ENCODE data around the gene TMEM255B.
"Not testable (repeated sequence)": the region's sequence is repeated elsewhere in the genome, so short reads cannot be mapped to it uniquely, and the experiment has no call there.

Gene TMEM255B

DNA sequence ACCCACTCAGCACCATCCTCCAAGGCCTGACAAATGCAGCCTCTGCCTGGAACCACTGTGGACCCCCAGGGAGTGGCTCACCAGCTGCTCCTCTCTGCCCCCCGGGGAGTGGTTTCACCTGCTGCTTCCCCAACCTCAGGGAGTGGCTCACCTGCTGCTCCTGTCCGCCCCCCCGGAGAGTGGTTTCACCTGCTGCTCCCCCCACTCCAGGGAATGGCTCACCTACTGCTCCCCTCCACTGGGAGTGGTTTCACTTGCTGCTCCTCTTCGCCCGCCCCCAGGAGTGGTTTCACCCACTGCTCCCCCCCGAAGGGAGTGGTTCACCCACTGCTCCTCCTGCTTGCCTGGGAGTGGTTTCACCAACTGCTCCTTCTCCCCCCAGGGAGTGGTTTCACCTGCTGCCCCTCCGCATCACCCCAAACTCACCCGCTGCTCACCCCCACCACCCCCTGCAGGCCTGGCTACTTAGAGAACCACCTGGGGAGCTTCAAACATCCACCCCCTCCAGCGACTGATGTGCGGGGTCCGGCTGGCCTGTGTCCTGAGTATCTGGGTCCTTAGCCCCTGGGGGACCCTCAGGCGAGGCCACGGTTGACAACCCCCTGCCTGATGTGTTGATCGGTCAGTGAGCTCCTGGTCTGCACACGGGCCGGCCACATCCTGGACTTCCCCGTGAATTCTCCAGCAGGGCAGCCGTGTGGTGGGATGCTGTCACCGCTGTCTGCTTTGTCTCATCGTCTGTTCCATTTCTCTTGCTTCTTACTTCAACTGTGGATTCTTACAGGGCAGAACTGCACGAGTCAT lies 14.6 kb upstream of the TMEM255B start:
- TF ChIP-seq, protein P1, sequence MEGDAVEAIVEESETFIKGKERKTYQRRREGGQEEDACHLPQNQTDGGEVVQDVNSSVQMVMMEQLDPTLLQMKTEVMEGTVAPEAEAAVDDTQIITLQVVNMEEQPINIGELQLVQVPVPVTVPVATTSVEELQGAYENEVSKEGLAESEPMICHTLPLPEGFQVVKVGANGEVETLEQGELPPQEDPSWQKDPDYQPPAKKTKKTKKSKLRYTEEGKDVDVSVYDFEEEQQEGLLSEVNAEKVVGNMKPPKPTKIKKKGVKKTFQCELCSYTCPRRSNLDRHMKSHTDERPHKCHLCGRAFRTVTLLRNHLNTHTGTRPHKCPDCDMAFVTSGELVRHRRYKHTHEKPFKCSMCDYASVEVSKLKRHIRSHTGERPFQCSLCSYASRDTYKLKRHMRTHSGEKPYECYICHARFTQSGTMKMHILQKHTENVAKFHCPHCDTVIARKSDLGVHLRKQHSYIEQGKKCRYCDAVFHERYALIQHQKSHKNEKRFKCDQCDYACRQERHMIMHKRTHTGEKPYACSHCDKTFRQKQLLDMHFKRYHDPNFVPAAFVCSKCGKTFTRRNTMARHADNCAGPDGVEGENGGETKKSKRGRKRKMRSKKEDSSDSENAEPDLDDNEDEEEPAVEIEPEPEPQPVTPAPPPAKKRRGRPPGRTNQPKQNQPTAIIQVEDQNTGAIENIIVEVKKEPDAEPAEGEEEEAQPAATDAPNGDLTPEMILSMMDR (IDR thresholded peaks at IDR 0.05; ENCODE audit: low read depth, low read length) = no peak
- TF ChIP-seq, protein P2, sequence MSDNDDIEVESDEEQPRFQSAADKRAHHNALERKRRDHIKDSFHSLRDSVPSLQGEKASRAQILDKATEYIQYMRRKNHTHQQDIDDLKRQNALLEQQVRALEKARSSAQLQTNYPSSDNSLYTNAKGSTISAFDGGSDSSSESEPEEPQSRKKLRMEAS (IDR thresholded peaks at IDR 0.05; ENCODE audit: low read depth, low read length) = no peak
- TF ChIP-seq POLR2A (IDR thresholded peaks at IDR 0.05; ENCODE audit: extremely low read depth, insufficient read length) (no peak), MYC (IDR thresholded peaks at IDR 0.05; ENCODE audit: low read depth, low read length) (no peak)
- peak; percentile 39 for DNase-seq (ENCODE audit: low read depth)
- no peak overlapping the region for H3K4me3 ChIP-seq (ENCODE audit: low read depth, low read length)

DNA sequence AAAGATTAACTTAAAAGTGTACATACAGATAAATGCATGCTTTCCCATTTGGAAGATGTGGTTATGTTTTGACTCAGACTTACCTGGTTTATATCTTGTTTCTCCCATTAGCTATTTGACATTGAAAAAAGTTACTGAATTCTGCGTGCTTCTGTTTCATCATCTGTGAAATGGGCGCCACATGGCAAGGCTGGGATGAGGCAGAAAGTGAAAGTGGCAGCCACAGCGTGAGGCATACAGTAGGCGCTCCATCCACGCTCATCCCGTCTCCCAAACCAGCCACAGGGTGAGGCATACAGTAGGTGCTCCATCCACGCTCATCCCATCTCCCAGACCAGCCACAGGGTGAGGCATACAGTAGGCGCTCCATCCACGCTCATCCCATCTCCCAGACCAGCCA lies 14.0 kb upstream of the TMEM255B start:
- TF ChIP-seq, protein P2 (IDR thresholded peaks at IDR 0.05; ENCODE audit: low read depth, low read length) = no peak
- TF ChIP-seq POLR2A (IDR thresholded peaks at IDR 0.05; ENCODE audit: extremely low read depth, insufficient read length) (no peak), MYC (IDR thresholded peaks at IDR 0.05; ENCODE audit: low read depth, low read length) (no peak)
- TF ChIP-seq, protein P1 (IDR thresholded peaks at IDR 0.05; ENCODE audit: low read depth, low read length) = no peak
- no peak overlapping the region for H3K4me3 ChIP-seq (ENCODE audit: low read depth, low read length)

DNA sequence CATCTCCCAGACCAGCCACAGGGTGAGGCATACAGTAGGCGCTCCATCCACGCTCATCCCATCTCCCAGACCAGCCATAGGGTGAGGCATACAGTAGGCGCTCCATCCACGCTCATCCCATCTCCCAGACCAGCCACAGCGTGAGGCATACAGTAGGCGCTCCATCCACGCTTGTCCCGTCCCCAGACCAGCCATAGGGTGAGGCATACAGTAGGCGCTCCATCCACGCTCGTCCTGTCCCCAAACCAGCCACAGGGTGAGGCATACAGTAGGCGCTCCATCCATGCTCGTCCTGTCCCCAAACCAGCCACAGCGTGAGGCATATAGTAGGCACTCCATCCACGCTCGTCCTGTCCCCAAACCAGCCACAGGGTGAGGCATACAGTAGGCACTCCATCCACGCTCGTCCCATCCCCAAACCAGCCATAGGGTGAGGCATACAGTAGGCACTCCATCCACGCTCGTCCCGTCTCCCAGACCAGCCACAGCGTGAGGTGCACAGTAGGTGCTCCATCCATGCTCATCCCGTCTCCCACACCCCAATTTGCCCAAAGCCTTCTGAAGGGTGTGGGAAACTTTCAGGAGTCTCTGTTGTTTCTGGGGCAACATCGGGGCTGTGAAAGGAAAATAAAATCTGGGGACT lies 13.4 kb upstream of the TMEM255B start:
- not testable (repeated sequence) for H3K4me3 ChIP-seq (ENCODE audit: low read depth, low read length)

More for the DNA sequence above, 14.0 kb upstream of the TMEM255B start:
- DNase-seq (ENCODE audit: low read depth) = no peak

DNA sequence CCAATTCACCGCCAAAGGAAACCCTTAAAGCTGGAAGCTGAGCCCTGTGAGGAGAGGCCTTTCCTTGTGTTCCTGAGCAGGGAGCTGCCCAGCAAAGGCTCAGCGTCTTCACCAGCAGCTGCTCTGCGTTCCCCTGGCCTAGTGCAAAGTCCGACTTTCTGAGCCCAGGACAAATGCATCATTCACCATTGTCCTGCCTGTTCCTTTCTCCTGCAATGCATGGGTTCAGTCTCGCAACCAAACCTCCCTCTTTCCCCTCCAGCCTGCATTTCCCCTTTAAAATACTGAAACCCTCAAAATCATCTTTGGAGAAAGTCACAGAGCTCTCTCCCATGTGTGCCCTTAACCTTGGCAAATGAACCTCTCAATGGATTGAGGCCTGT lies 12.9 kb upstream of the TMEM255B start:
- H3K4me3 ChIP-seq (ENCODE audit: low read depth, low read length) = no peak overlapping the region
- DNase-seq (ENCODE audit: low read depth) = peak; percentile 34
- TF ChIP-seq, protein P1 (IDR thresholded peaks at IDR 0.05; ENCODE audit: low read depth, low read length) = no peak
- TF ChIP-seq MYC (IDR thresholded peaks at IDR 0.05; ENCODE audit: low read depth, low read length) = no peak
- TF ChIP-seq, protein P2 (IDR thresholded peaks at IDR 0.05; ENCODE audit: low read depth, low read length) = no peak

More for the DNA sequence above, 13.4 kb upstream of the TMEM255B start:
- DNase-seq (ENCODE audit: low read depth) = not testable (repeated sequence)

DNA sequence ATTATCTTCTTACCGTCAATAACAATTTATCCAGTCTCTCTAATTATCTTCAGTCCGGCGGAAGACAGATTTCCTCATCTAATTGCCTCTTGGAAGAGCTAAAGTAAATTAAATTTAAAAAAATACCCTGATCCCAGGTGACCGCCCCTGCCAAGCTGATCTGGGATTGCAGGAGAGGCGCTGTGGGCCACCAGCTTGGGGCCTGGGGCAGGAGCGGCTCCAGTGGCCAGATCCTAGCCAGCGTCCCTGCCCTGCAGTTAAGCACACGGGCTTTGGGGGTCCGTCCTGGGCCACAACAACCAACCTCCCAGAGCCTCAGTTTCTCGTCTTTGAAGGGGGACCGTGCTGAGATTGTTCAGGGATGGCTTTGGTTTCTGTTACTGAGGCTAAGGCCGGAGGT lies 12.4 kb upstream of the TMEM255B start:
- TF ChIP-seq POLR2A (IDR thresholded peaks at IDR 0.05; ENCODE audit: extremely low read depth, insufficient read length) (no peak), MYC (IDR thresholded peaks at IDR 0.05; ENCODE audit: low read depth, low read length) (no peak)
- TF ChIP-seq, protein P1 (IDR thresholded peaks at IDR 0.05; ENCODE audit: low read depth, low read length) = no peak
- no peak overlapping the region for H3K4me3 ChIP-seq (ENCODE audit: low read depth, low read length)

DNA sequence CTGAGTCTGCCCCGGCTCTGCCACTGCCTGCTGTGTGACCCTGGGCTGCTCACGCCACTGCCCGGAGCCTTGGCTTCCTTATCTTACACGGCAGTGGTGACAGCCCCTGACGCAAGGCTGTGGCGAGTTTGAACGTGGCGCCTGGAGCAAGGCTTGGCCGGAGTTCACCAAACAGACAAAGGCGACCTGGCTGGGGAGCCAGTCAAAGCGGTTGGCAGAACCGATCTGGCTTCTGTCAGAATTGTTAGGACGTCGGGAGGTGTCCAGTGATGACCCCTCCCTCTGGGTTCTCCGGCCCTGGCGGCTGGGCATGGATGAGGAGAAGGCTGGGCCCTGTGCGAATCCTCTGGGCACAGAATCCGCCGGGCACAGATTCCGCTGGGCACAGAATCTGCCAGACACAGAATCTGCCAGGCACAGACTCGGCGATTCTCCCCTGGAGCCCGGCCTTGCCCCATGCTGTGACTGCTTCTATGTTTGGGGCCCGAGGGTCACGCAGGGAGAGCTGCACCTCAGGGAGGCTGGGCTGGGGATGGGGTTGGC lies 11.7 kb upstream of the TMEM255B start:
- TF ChIP-seq, protein P2 (IDR thresholded peaks at IDR 0.05; ENCODE audit: low read depth, low read length) = no peak
- TF ChIP-seq, protein P1 (IDR thresholded peaks at IDR 0.05; ENCODE audit: low read depth, low read length) = no peak
- TF ChIP-seq MYC (IDR thresholded peaks at IDR 0.05; ENCODE audit: low read depth, low read length) = no peak
- TF ChIP-seq POLR2A (IDR thresholded peaks at IDR 0.05; ENCODE audit: extremely low read depth, insufficient read length) = no peak
- no peak overlapping the region for H3K4me3 ChIP-seq (ENCODE audit: low read depth, low read length)
- no peak for DNase-seq (ENCODE audit: low read depth)

More for the DNA sequence above, 12.4 kb upstream of the TMEM255B start:
- no peak for DNase-seq (ENCODE audit: low read depth)

Measured in NB4 (cell line).